NCI-H748 treated with DMSO at 0.1 percent for 48 hours (cell line): ENCODE measurements around the gene BTBD16.

Source experiments
- DNase-seq: peaks from one replicate; lab custom pipeline; 2025; lab: John Stamatoyannopoulos, UW

BTBD16 gene

GRCh38 chr10:122271076-122271475 lies at the start of gene BTBD16:
TSS of gene BTBD16 (plus strand) at chr10:122271296. CDS start at chr10:122275082, 3,786 bp downstream.
- no peak for DNase-seq

- DNase-seq: no peak
Measured at GRCh38 chr10:122221958-122222357, 49.1 kb upstream of the BTBD16 start.

- DNase-seq: no peak
Measured at GRCh38 chr10:122222638-122223037, 48.5 kb upstream of the BTBD16 start.

- no peak for DNase-seq
Measured at GRCh38 chr10:122224159-122224558, 46.9 kb upstream of the BTBD16 start.

GRCh38 chr10:122225330-122225729 lies 45.8 kb upstream of the BTBD16 start:
- DNase-seq: no peak

GRCh38 chr10:122227754-122228153 lies 43.3 kb upstream of the BTBD16 start:
- DNase-seq: no peak

- DNase-seq: no peak
Measured at GRCh38 chr10:122229666-122230065, 41.4 kb upstream of the BTBD16 start.

- DNase-seq: no peak
Measured at GRCh38 chr10:122230222-122230621, 40.9 kb upstream of the BTBD16 start.

- DNase-seq: no peak
Measured at GRCh38 chr10:122232769-122233168, 38.3 kb upstream of the BTBD16 start.

GRCh38 chr10:122233857-122234348 lies 37.2 kb upstream of the BTBD16 start:
- DNase-seq: no peak

- peak; percentile 28 for DNase-seq
Measured at GRCh38 chr10:122234416-122234815, 36.7 kb upstream of the BTBD16 start.

GRCh38 chr10:122236690-122237306 lies 34.3 kb upstream of the BTBD16 start:
- DNase-seq: peak; percentile 15

- no peak for DNase-seq
Measured at GRCh38 chr10:122237331-122237990, 33.6 kb upstream of the BTBD16 start.

- no peak for DNase-seq
Measured at GRCh38 chr10:122239578-122240257, 31.4 kb upstream of the BTBD16 start.

- no peak for DNase-seq
Measured at GRCh38 chr10:122240401-122240800, 30.7 kb upstream of the BTBD16 start.

GRCh38 chr10:122241836-122242235 lies 29.3 kb upstream of the BTBD16 start:
- no peak for DNase-seq

GRCh38 chr10:122243550-122243949 lies 27.5 kb upstream of the BTBD16 start:
- no peak for DNase-seq

GRCh38 chr10:122244001-122244975 lies 26.8 kb upstream of the BTBD16 start:
- DNase-seq: no peak

- DNase-seq: peak; percentile 25
Measured at GRCh38 chr10:122245136-122245535, 26.0 kb upstream of the BTBD16 start.

GRCh38 chr10:122245897-122246296 lies 25.2 kb upstream of the BTBD16 start:
- DNase-seq: no peak

GRCh38 chr10:122246830-122247520 lies 24.1 kb upstream of the BTBD16 start:
- no peak for DNase-seq
